Stomach (tissue), 4 donors: Measurements from ENCODE around the gene PIK3CA.

ENCODE experiments used
- EP300 ChIP-seq: sonication (generic); formaldehyde crosslinking; IDR thresholded peaks from one replicate; pipeline ENCODE4 v1.6.1; 2017; ENCODE audit warnings: antibody characterized with exemption
- POLR2A ChIP-seq, 4 donors: fragments of 450-650 bp; IDR thresholded peaks; one replicate each; pipeline ENCODE4 v1.6.1; 2016; ENCODE audit warnings: antibody characterized with exemption in 4 of 4, control low read depth in 2 of 4, mild to moderate bottlenecking in 1 of 4, moderate library complexity in 1 of 4
- POLR2AphosphoS5 ChIP-seq, 3 donors: sonication (generic); formaldehyde crosslinking; IDR thresholded peaks; one replicate each; pipeline ENCODE4 v1.6.1; 2016; ENCODE audit warnings: antibody characterized with exemption in 3 of 3
- TF ChIP-seq, protein P1 (sequence below), 7 experiments: fragments of 450-650 bp in 4 of 7; fragments of 200-600 bp in 3 of 7; sonication (generic) in 3 of 7; IDR thresholded peaks; one replicate each; pipeline ENCODE4 v1.5.1; 2016 to 2019; ENCODE audit warnings: antibody characterized with exemption in 7 of 7, control low read depth in 2 of 7, mild to moderate bottlenecking in 1 of 7

DNA sequence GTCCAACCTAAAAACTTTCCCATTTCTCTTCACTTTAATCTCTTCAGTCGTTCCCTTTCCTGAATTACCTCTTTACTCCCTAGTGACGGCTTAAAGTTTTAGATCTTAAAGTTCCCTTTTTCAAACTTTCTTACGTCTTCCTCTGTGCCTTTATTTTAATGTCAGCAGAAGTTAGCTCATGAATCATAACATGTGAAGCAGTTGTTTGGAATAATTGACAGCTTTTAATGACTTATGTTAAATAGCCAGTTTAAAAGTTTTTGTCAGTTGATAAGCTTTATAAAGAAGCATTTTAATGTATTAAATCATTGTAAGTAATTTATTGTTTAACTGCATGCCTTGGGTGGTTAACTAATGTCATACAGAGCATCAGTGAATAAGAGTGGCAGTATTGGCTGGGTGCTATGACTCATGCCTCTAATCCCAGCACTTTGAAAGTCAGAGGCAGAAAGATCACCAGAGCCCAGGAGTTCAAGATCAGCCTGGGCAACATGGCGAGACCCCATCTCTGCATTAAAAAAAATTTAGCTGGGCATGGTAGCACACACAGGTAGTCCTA is 33.9 kb downstream of the PIK3CA start:
- TF ChIP-seq, protein P1, sequence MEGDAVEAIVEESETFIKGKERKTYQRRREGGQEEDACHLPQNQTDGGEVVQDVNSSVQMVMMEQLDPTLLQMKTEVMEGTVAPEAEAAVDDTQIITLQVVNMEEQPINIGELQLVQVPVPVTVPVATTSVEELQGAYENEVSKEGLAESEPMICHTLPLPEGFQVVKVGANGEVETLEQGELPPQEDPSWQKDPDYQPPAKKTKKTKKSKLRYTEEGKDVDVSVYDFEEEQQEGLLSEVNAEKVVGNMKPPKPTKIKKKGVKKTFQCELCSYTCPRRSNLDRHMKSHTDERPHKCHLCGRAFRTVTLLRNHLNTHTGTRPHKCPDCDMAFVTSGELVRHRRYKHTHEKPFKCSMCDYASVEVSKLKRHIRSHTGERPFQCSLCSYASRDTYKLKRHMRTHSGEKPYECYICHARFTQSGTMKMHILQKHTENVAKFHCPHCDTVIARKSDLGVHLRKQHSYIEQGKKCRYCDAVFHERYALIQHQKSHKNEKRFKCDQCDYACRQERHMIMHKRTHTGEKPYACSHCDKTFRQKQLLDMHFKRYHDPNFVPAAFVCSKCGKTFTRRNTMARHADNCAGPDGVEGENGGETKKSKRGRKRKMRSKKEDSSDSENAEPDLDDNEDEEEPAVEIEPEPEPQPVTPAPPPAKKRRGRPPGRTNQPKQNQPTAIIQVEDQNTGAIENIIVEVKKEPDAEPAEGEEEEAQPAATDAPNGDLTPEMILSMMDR (IDR thresholded peaks at IDR 0.05) = no peak
- TF ChIP-seq POLR2AphosphoS5 (IDR thresholded peaks at IDR 0.05) (no peak), POLR2A (IDR thresholded peaks at IDR 0.05) (no peak), EP300 (no peak)
